Natural killer cell (primary cell): ENCODE measurements around the gene ALK. TPM values are rescaled to one million over a fixed set of nuclear protein-coding genes. Genes with fewer than 3 reads are reported as not detected.

ENCODE experiments used
- ATAC-seq, 3 donors: fragments of 150-1000 bp in 2 of 3; fragments of 200-7000 bp in 1 of 3; cut with Tn5 transposase; 1 replicate in 1 of 3; 2 replicates in 2 of 3; pipeline ENCODE4 v1.10.0; 2021; ENCODE audit warnings: mild to moderate bottlenecking in 2 of 3, moderate library complexity in 2 of 3
- DNase-seq, 2 donors: peaks; one replicate each; pipeline versions ENCODE4 v3.0.0 to v3.0.0-alpha.2; 2013 to 2021; ENCODE audit warnings: mixed read lengths in 1 of 2
- H3K27ac ChIP-seq: one replicate; pipeline ENCODE4 v1.5.1; 2013; ENCODE audit warnings: mild to moderate bottlenecking, low read length
- H3K27me3 ChIP-seq: one replicate; pipeline ENCODE4 v1.6.1; 2013; ENCODE audit warnings: low read length; ENCODE audit not compliant: control insufficient read depth, insufficient read depth
- H3K36me3 ChIP-seq: one replicate; pipeline ENCODE4 v1.6.1; 2013; ENCODE audit warnings: low read length; ENCODE audit not compliant: control insufficient read depth, insufficient read depth
- H3K4me1 ChIP-seq: one replicate; pipeline ENCODE4 v1.6.1; 2013; ENCODE audit warnings: low read length; ENCODE audit not compliant: control insufficient read depth, insufficient read depth
- H3K4me3 ChIP-seq: one replicate; pipeline ENCODE4 v1.5.1; 2013; ENCODE audit warnings: low read length
- H3K9me3 ChIP-seq: one replicate; pipeline ENCODE4 v1.6.1; 2013; ENCODE audit warnings: low read length; ENCODE audit not compliant: control insufficient read depth, insufficient read depth
- H3K27ac Mint-ChIP-seq, 2 donors: one replicate each; pipeline ENCODE4 v1.8.0; 2022; ENCODE audit warnings: mild to moderate bottlenecking in 2 of 2, mixed read lengths in 2 of 2, moderate library complexity in 1 of 2
- H3K27me3 Mint-ChIP-seq, 2 donors: one replicate each; pipeline ENCODE4 v1.8.0; 2022; ENCODE audit warnings: low read depth in 2 of 2, mixed read lengths in 2 of 2
- H3K36me3 Mint-ChIP-seq: one replicate; pipeline ENCODE4 v1.8.0; 2022; ENCODE audit warnings: mixed read lengths
- H3K4me1 Mint-ChIP-seq, 2 donors: one replicate each; pipeline ENCODE4 v1.8.0; 2022; ENCODE audit warnings: mixed read lengths in 2 of 2
- H3K4me3 Mint-ChIP-seq: one replicate; pipeline ENCODE4 v1.8.0; 2022; ENCODE audit warnings: mild to moderate bottlenecking, moderate library complexity, mixed read lengths
- H3K9me3 Mint-ChIP-seq, 2 donors: one replicate each; pipeline ENCODE4 v1.8.0; 2022; ENCODE audit warnings: mixed read lengths in 2 of 2
- CTCF ChIP-seq: fragments of 200-600 bp; IDR thresholded peaks from one replicate; pipeline ENCODE4 v1.8.0; 2022; ENCODE audit warnings: antibody characterized with exemption
- WGBS: methylation state at CpG from one replicate; pipeline ENCODE4 v1.1.7; 2013; ENCODE audit warnings: missing lambda C conversion rate; ENCODE audit not compliant: insufficient coverage; 5-methylcytosine and 5-hydroxymethylcytosine counted together
- intact Hi-C: fragments of 100-400 bp; cut with micrococcal nuclease; formaldehyde crosslinking; loops from one replicate; pipeline ENCODE4 v1.14.2; 2022
- total RNA-seq, 4 donors: library from RNA; stranded (reverse); fragments of 120-200 nt in 1 of 4; gene quantifications; one replicate each; pipeline versions ENCODE4 v1.2.3 to v1.2.4, GENCODE V29; 2013 to 2022

ALK gene
- total RNA-seq, 3 donors from 2014 or later (not counting 1 experiment from before 2014, with no cell fraction given), result not detected

DNA sequence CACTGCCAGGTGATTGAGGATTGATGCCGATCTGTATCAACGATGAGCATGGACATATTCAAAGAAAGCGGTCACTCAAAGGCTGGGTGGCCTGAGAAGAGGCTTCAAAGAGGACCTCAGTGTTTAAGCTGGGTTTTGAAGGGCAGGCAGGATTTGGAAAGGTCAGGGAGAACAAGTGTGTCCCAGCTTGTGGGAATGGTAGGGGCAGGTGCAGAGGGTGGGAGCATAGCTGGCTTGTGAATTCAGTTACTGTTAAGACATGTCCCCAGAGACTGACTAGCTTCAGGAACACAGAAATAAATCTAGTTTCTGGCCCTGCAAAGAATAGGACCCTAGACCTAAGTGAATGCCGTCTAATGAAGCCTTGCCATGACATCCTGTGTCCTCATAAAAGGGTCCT, 442.7 kb downstream of the ALK start:
- no peaks in the 10 kb centered on the region for H3K9me3 Mint-ChIP-seq

DNA sequence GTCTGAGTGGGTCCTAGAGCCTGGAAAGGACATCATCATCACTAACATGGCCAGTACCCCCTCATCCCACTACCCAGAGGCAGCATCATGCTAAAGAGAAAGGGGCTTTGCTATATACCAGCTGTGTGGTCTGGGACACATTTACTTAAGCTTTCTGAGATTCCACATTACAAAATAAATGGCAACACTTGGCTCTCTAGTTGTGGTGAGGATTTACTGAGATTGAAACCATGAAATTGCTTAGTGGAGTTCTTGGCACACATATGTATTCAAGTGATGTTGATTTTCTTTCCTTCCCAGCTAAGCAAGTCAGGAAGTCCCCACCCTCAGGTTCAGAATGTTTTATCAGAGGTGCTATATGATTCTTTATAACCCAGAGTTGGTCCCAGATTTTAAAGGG, 444.2 kb downstream of the ALK start:
- Mint-ChIP-seq H3K4me1 (no peaks in the 10 kb centered on the region), H3K9me3 (no peaks in the 10 kb centered on the region), H3K4me3 (no peak overlapping the region), H3K36me3 (no peaks in the 10 kb centered on the region), H3K27ac (no peak overlapping the region), H3K27me3 (peaks cover 0 to 16% of the 10 kb centered on the region in 2 donors)
- no peak for TF ChIP-seq CTCF
- no peaks in the 10 kb centered on the region for H3K27me3 ChIP-seq
- H3K4me1 ChIP-seq, result no peaks in the 10 kb centered on the region
- no peak overlapping the region for H3K4me3 ChIP-seq
- intact Hi-C loops, result no loop called here
- ATAC-seq, result no peak
- DNase-seq, result no peak
- no peaks in the 10 kb centered on the region for H3K36me3 ChIP-seq
- no peaks in the 10 kb centered on the region for H3K9me3 ChIP-seq
- no peak overlapping the region for H3K27ac ChIP-seq

More for the DNA sequence above, 442.7 kb downstream of the ALK start:
- Mint-ChIP-seq H3K27me3 (peaks cover 0 to 11% of the 10 kb centered on the region in 2 donors), H3K36me3 (no peaks in the 10 kb centered on the region), H3K4me1 (no peaks in the 10 kb centered on the region), H3K27ac (no peak overlapping the region), H3K4me3 (no peak overlapping the region)
- no peak overlapping the region for H3K27ac ChIP-seq
- intact Hi-C loops, result no loop called here
- no peak for TF ChIP-seq CTCF
- ATAC-seq, result no peak
- H3K4me3 ChIP-seq, result no peak overlapping the region
- WGBS, result 90% methylated on average over 4 of the region's 4 CpGs
- no peaks in the 10 kb centered on the region for H3K36me3 ChIP-seq
- H3K4me1 ChIP-seq, result no peaks in the 10 kb centered on the region
- H3K27me3 ChIP-seq, result no peaks in the 10 kb centered on the region
- no peak for DNase-seq
- no peaks in the 10 kb centered on the region for H3K9me3 ChIP-seq

DNA sequence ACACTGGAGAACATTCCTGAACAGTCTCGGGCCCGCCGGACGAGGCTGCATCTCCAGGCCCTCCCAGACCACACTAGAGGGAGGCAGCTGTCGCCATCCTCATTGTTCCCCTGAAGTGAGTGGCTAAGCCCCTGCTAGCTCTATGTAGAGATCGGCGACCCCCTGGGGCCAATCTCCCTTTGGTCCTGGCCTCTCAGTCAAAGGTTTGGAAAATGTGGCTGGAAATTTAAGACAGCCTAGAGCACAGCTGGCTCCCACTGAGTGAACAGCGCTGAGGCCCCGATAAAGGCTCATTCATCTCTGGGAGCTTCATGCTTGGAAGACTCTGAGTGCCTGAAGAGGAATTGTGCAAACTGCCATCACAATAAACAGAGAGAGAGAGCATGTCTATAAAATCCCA, 445.9 kb downstream of the ALK start:
- H3K27me3 ChIP-seq, result no peaks in the 10 kb centered on the region
- intact Hi-C loops, result no loop called here
- DNase-seq, result no peak
- Mint-ChIP-seq H3K4me3 (no peak overlapping the region), H3K9me3 (peaks cover 0 to 2% of the 10 kb centered on the region in 2 donors), H3K27ac (no peak overlapping the region), H3K27me3 (peaks cover 2 to 17% of the 10 kb centered on the region in 2 donors), H3K36me3 (peaks cover under 1% of the 10 kb centered on the region), H3K4me1 (no peaks in the 10 kb centered on the region)
- H3K4me3 ChIP-seq, result no peak overlapping the region
- no peak overlapping the region for H3K27ac ChIP-seq
- no peaks in the 10 kb centered on the region for H3K4me1 ChIP-seq
- WGBS, result 94% methylated on average over 9 of the region's 9 CpGs
- no peak for TF ChIP-seq CTCF
- H3K36me3 ChIP-seq, result no peaks in the 10 kb centered on the region
- no peaks in the 10 kb centered on the region for H3K9me3 ChIP-seq
- ATAC-seq, result no peak

- no peaks in the 10 kb centered on the region for H3K9me3 ChIP-seq
- no peak overlapping the region for H3K27ac Mint-ChIP-seq
- H3K4me3 ChIP-seq, result no peak overlapping the region
- H3K9me3 Mint-ChIP-seq, result peaks cover 0 to 9% of the 10 kb centered on the region in 2 donors
- no peak overlapping the region for H3K27ac ChIP-seq
- H3K4me1 ChIP-seq, result no peaks in the 10 kb centered on the region
- DNase-seq (no peak), ATAC-seq (no peak)
- H3K27me3 Mint-ChIP-seq, result peaks cover 15 to 18% of the 10 kb centered on the region in 2 donors
- TF ChIP-seq CTCF, result no peak
- WGBS, result 64% methylated on average over 1 of the region's 3 CpGs
- H3K27me3 ChIP-seq, result no peaks in the 10 kb centered on the region
- H3K36me3 ChIP-seq, result no peaks in the 10 kb centered on the region
- H3K4me1 Mint-ChIP-seq, result no peaks in the 10 kb centered on the region
- H3K4me3 Mint-ChIP-seq, result no peak overlapping the region
- H3K36me3 Mint-ChIP-seq, result peaks cover 12% of the 10 kb centered on the region
- intact Hi-C loops, result no loop called here
Observed at GRCh38 chr2:29469961-29470360, 451.4 kb downstream of the ALK start.
